Naive B cell (primary cell): ENCODE measurements around the gene ZCCHC17. TPM values are rescaled to one million over a fixed set of nuclear protein-coding genes. Genes with fewer than 3 reads are reported as not detected.

Experiments used
- ATAC-seq, 2 donors: fragments of 150-1000 bp; cut with Tn5 transposase; 2 replicates each; pipeline ENCODE4 v1.10.0; 2021; ENCODE audit warnings: low read depth in 2 of 2, mild to moderate bottlenecking in 2 of 2, moderate library complexity in 2 of 2
- DNase-seq: peaks from one replicate; pipeline ENCODE4 v3.0.0; 2022
- H3K27ac Mint-ChIP-seq, 6 donors: one replicate each; pipeline ENCODE4 v1.8.0; 2020 to 2022; ENCODE audit warnings: mild to moderate bottlenecking in 6 of 6, mixed read lengths in 6 of 6, moderate library complexity in 5 of 6, inconsistent platforms in 2 of 6
- H3K27me3 Mint-ChIP-seq, 3 donors: one replicate each; pipeline ENCODE4 v1.8.0; 2021 to 2022; ENCODE audit warnings: mixed read lengths in 3 of 3, mild to moderate bottlenecking in 1 of 3
- H3K36me3 Mint-ChIP-seq, 2 donors: one replicate each; pipeline ENCODE4 v1.8.0; 2020 to 2022; ENCODE audit warnings: mixed read lengths in 2 of 2, inconsistent platforms in 1 of 2, mild to moderate bottlenecking in 1 of 2
- H3K4me1 Mint-ChIP-seq, 3 donors: one replicate each; pipeline ENCODE4 v1.8.0; 2020 to 2022; ENCODE audit warnings: mixed read lengths in 3 of 3, inconsistent platforms in 1 of 3, mild to moderate bottlenecking in 1 of 3, moderate library complexity in 1 of 3
- H3K4me3 Mint-ChIP-seq, 8 donors: one replicate each; pipeline ENCODE4 v1.8.0; 2020 to 2022; ENCODE audit warnings: mild to moderate bottlenecking in 8 of 8, mixed read lengths in 8 of 8, moderate library complexity in 8 of 8, inconsistent platforms in 2 of 8
- H3K9me3 Mint-ChIP-seq, 7 donors: one replicate each; pipeline ENCODE4 v1.8.0; 2020 to 2022; ENCODE audit warnings: mixed read lengths in 7 of 7, mild to moderate bottlenecking in 5 of 7, inconsistent platforms in 2 of 7, moderate library complexity in 1 of 7
- polyA plus RNA-seq, 6 donors: library from polyadenylated mRNA; unstranded; fragments of 300-500 nt; fragmentation: Illumina TruSeq; gene quantifications; one replicate each; pipeline ENCODE4 v1.2.3, GENCODE V29; 2021; ENCODE audit warnings: low read depth in 6 of 6

Gene ZCCHC17
- polyA plus RNA-seq, 6 donors from 2014 or later: 44.4 to 70.6 (median 50.6) TPM

DNA sequence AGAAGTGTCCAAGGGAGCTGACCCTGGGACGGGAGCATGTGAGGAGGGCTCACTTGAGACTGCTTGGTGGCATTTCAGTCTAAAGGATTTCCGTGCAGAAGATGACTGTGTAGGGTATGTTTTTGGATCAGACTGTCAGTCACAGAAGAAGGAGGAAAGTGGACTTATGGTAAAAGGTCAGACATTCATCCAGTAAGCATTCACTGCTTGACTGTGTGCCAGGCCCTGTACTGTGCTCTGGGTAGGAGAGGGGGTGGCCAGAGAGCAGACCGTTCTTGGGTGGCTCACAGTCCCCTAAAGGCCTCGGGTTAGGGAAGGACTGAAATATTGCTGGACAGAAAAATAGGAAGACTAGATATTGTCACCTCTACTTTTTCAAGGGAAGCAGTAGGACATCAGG, 114.0 kb downstream of the ZCCHC17 start:
- Mint-ChIP-seq H3K27me3 (peaks cover 41 to 69% (median 62%) of the 10 kb centered on the region in 3 donors), H3K36me3 (peaks cover 0 to 8% of the 10 kb centered on the region in 2 donors), H3K4me1 (peaks cover 10 to 15% (median 13%) of the 10 kb centered on the region in 3 donors), H3K9me3 (no peaks in the 10 kb centered on the region), H3K4me3 (peak overlapping the region in 4 of 8 donors; percentile 2 to 93 (median 48)), H3K27ac (no peak overlapping the region)
- ATAC-seq (no peak), DNase-seq (no peak)

GRCh38 chr1:31412205-31412604, 115.4 kb downstream of the ZCCHC17 start:
- Mint-ChIP-seq H3K4me3 (peak overlapping the region; percentile 72 to 93 (median 83)), H3K9me3 (no peaks in the 10 kb centered on the region), H3K36me3 (peaks cover 0 to 8% of the 10 kb centered on the region in 2 donors), H3K4me1 (peaks cover 10 to 15% (median 13%) of the 10 kb centered on the region in 3 donors), H3K27ac (peak overlapping the region in 1 of 6 donors; percentile 71), H3K27me3 (peaks cover 45 to 80% (median 66%) of the 10 kb centered on the region in 3 donors)
- no peak for ATAC-seq
- no peak for DNase-seq

GRCh38 chr1:31412732-31413404, 116.0 kb downstream of the ZCCHC17 start, which contains the start of gene SERINC2:
TSS of gene SERINC2 (plus strand) at chr1:31413213. CDS start at chr1:31413266, 53 bp downstream.
- DNase-seq: no peak
- H3K27ac Mint-ChIP-seq: peak within 1 kb of the TSS in 5 of 6 donors; percentile 32 to 95 (median 75)
- H3K9me3 Mint-ChIP-seq: no peaks in the 10 kb centered on the region
- peak within 1 kb of the TSS; percentile 85 to 97 (median 94) for H3K4me3 Mint-ChIP-seq
- H3K4me1 Mint-ChIP-seq: peaks cover 10 to 15% (median 13%) of the 10 kb centered on the region in 3 donors
- peaks cover 50 to 87% (median 70%) of the 10 kb centered on the region in 3 donors for H3K27me3 Mint-ChIP-seq
- peak; percentile 63 to 68 for ATAC-seq
- peaks cover 0 to 8% of the 10 kb centered on the region in 2 donors for H3K36me3 Mint-ChIP-seq

DNA sequence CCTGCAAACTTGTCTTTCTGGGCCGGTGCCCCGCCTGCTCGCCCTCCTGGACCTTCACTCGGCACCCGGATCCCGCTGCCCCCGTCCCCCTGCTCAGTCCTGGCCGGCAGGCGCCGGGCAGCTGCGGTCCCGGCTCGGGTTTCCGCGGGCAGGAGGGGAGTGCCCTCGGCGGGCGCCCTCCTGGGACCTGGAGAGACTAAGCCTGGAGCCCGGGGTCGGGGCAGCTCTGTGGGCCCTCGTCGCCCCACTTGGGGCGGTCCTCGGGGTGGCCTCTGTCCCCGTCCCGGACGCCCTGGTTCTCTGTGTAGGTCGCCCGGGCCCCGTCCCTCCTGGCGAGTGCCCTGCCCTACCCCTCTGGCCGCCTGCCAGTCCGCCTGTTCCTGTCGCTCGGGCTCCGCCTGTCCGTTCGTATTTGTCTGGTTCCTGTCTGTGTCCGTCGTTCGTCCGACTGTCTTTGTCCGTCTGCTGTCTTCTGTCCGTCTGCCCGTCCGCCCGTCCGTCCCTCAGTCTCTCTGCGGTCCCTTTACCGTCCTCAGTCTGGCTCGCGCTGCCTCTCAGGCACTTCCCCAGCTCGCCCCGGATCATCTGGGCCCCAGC, 116.7 kb downstream of the ZCCHC17 start:
- Mint-ChIP-seq H3K4me3 (peak overlapping the region; percentile 85 to 97 (median 94)), H3K4me1 (peaks cover 10 to 15% (median 13%) of the 10 kb centered on the region in 3 donors), H3K27ac (peak overlapping the region in 5 of 6 donors; percentile 32 to 95 (median 75)), H3K27me3 (peaks cover 50 to 84% (median 65%) of the 10 kb centered on the region in 3 donors), H3K9me3 (no peaks in the 10 kb centered on the region), H3K36me3 (peaks cover 0 to 8% of the 10 kb centered on the region in 2 donors)
- DNase-seq: no peak
- ATAC-seq: peak; percentile 38 to 45

Other genes starting within 250 kb of the ZCCHC17 start
- 100 to 1,000 TPM in 5 of 6 donors, 10 to 100 TPM in 1; 93.0 to 121 (median 109) TPM for gene PUM1, start 231.3 kb upstream of the ZCCHC17 start, polyA plus RNA-seq
- not detected for gene NKAIN1, start 57.1 kb upstream of the ZCCHC17 start, polyA plus RNA-seq
- gene SNRNP40, start 244 bp upstream of the ZCCHC17 start, polyA plus RNA-seq: 10 to 100 TPM; 61.8 to 97.0 (median 90.0) TPM
- under 1 TPM in 1 of 6 donors, not detected in 5; 0.55 TPM for gene FABP3, start 76.0 kb downstream of the ZCCHC17 start, polyA plus RNA-seq
- 1 to 10 TPM in 1 of 6 donors, under 1 TPM in 4, not detected in 1; 0.54 to 1.6 (median 0.77) TPM for gene SERINC2, start 116.2 kb downstream of the ZCCHC17 start, polyA plus RNA-seq